Activated CD8-positive, alpha-beta memory T cell treated with anti-CD3 and anti-CD28 coated beads, Interleukin-2, amount 10 ng/mL, durations not matched to agents 7 days and 5 days (primary cell): ENCODE measurements around the gene TUBA3D. TPM values are rescaled to one million over a fixed set of nuclear protein-coding genes. Genes with fewer than 3 reads are reported as not detected.
"Not testable (repeated sequence)": the region's sequence is repeated elsewhere in the genome, so short reads cannot be mapped to it uniquely, and the experiment has no call there.

Source experiments
- ATAC-seq: fragments of 150-1000 bp; cut with Tn5 transposase; one replicate; pipeline ENCODE4 v1.10.0; 2021; ENCODE audit warnings: moderate library complexity
- CTCF ChIA-PET: fragments of 350-600 bp; sonication (Branson Sonifier 250); formaldehyde crosslinking; loops from one replicate; lab custom pipeline; 2021; ENCODE audit warnings: antibody characterized with exemption; lab: Charles Lee
- DNase-seq: peaks from one replicate; pipeline ENCODE4 v3.0.0-alpha.2; 2020
- H3K27ac Mint-ChIP-seq: one replicate; pipeline ENCODE4 v1.8.0; 2021; ENCODE audit warnings: mild to moderate bottlenecking, mixed read lengths
- H3K27me3 Mint-ChIP-seq: one replicate; pipeline ENCODE4 v1.8.0; 2021; ENCODE audit warnings: mixed read lengths
- H3K36me3 Mint-ChIP-seq: one replicate; pipeline ENCODE4 v1.8.0; 2021; ENCODE audit warnings: mild to moderate bottlenecking, mixed read lengths
- H3K4me1 Mint-ChIP-seq: one replicate; pipeline ENCODE4 v1.8.0; 2021; ENCODE audit warnings: mixed read lengths
- H3K4me3 Mint-ChIP-seq: one replicate; pipeline ENCODE4 v1.8.0; 2021; ENCODE audit warnings: mild to moderate bottlenecking, moderate library complexity, mixed read lengths
- H3K9me3 Mint-ChIP-seq: one replicate; pipeline ENCODE4 v1.8.0; 2022; ENCODE audit warnings: low read depth, mixed read lengths
- total RNA-seq, 2 experiments: library from RNA; stranded (reverse); gene quantifications; one replicate each; pipeline ENCODE4 v1.2.3, GENCODE V29; 2021

TUBA3D gene
- total RNA-seq, 2 experiments from 2014 or later, result not detected

DNA sequence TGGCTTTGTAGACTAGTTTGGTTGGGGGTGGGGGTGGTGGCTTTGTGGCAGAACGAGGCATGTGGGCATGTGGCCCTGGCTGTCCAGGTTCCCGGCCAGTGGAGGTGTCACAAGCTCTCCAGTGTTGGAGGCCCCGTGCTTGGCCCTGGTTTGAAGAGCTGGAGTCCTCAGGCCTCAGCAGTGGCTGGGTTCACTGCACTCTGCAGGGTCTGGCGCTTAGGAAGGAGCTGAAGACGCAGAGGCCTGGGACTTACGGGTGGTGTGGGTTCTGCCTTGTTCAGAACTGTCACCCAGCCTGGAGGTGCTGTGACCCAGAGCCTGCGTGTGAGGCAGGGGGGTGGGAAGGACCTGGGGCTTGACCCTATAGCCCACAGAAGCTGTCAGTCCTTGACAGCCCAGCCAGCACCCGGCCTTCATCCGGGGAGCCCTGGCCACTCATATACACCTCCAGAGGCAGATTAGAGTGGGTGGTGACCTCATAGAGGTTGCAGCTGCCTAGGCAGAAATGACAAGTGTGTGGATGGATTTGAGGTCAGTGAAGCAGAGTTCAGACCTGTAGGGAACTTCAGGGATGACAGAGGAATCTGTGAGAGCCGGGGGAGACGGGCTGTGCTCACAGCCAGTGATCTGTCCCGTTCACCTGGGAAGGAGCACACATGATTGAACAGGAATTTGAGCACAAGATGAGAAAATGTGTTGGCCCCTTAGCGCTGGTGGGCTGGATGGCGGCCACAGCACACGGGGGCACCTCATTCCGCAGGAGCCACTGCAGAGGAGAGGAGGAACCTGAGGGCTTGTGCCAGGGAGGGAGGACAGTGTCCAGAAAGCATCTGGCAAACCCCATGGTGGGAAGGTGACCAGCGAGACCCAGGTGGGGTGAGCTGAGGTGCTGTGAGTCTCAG lies 36.3 kb downstream of the TUBA3D start:
- H3K4me3 Mint-ChIP-seq, DNase-seq, H3K27ac Mint-ChIP-seq, H3K9me3 Mint-ChIP-seq, ATAC-seq, CTCF ChIA-PET, H3K27me3 Mint-ChIP-seq: not testable (repeated sequence)
- Mint-ChIP-seq H3K36me3 (peaks cover 16% of the 10 kb centered on the region), H3K4me1 (peaks cover 19% of the 10 kb centered on the region)

DNA sequence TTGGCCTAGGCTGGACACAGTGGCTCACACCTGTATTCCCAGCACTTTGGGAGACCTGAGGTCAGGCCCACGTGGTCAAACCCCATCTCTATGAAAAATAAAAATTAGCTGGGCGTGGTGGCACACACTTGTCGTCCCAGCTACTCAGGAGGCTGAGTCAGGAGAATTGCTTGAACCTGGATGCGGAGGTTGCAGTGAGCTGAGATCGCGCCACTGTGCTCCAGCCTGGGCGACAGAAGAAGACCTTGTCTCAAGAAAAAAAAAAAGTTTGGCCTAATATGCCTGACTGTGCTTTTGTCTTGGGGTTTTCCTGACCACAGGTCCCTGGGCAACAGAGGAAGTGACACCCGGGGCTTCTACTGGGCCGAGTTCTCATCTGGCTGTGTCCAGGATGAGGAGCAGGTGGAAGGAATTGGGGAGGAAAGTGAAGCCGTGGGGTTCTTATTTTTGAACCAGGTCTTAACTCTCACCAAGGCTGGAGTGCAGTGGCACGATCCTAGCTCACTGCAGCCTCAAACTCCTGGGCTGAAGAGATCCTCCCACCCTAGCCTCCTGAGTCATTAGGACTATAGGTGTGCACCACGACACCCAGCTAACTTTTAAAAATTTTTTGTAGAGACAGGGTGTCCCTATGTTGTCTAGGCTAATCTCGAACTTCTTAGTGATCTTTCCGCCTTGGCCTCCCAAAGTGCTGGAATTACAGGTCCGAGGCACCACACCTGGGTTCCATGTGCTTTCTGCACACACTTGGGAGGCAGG lies 38.7 kb downstream of the TUBA3D start:
- H3K27me3 Mint-ChIP-seq, H3K4me3 Mint-ChIP-seq, CTCF ChIA-PET, H3K9me3 Mint-ChIP-seq, DNase-seq, ATAC-seq: not testable (repeated sequence)
- Mint-ChIP-seq H3K27ac (peak overlapping the region; percentile 57), H3K36me3 (peaks cover 11% of the 10 kb centered on the region), H3K4me1 (peaks cover 19% of the 10 kb centered on the region)

DNA sequence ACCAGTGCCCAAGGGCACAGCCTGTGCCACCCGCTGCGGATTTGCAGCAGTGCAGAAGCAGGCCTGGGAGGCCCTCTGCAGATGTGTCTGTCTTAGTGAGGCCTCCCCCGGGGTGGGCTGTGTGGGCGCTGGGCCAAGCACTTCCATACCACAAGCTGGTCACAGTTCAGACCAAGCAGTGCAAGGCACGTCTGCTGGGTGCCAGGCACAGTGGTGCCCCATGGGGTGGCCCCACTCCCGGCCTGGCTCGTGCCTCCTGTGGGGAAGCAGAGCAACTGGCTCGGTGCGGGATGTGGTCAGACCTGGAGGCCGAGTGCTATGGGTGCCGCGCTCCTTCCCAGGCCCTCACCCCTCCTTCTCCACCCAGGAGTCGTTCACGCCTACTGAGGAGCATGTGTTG lies 39.3 kb downstream of the TUBA3D start:
- ATAC-seq, H3K27ac Mint-ChIP-seq, H3K9me3 Mint-ChIP-seq, CTCF ChIA-PET, DNase-seq, H3K27me3 Mint-ChIP-seq, H3K4me3 Mint-ChIP-seq: not testable (repeated sequence)
- Mint-ChIP-seq H3K4me1 (peaks cover 19% of the 10 kb centered on the region), H3K36me3 (peaks cover 12% of the 10 kb centered on the region)

DNA sequence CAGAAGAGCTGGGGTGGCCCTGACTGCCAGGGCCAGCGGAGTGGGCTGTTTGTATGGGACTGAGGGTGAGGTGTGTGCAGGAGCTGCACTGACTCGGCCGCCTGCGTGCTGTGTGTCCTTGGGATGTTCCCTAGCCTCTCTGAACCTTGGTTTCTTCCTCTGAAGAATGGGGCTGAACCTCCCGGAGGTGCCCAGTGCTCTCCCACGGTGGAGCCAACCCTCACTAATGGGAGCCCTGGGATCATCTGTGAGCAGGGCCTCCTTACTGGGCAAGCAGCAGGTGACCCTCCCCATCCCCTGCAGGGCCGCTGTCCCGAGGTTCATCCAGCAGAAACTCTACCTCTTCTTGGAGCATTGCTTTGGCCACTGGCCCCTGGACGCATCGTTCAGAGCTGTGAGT lies 40.1 kb downstream of the TUBA3D start:
- ATAC-seq, result no peak

DNA sequence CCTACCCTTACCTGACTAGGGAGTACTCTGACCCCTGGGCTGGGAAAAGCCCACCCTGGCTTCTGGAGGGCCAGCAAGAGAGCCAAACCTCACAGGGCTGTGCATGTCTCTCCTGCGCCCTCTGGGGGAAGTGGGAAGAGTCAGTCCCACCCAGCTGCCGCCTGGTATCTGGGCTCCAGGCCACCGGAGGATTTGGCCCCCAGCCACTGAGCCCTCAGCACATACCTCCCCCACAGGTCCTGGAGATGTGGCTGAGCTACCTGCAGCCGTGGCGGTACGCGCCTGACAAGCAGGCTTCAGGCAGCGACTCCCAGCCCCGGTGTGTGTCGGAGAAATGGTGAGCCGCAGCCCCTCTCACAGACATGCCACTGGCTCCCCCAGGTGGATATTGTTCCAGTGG lies 40.7 kb downstream of the TUBA3D start:
- CTCF ChIA-PET, DNase-seq, H3K27me3 Mint-ChIP-seq, ATAC-seq, H3K9me3 Mint-ChIP-seq, H3K4me3 Mint-ChIP-seq, H3K27ac Mint-ChIP-seq: not testable (repeated sequence)
- peaks cover 19% of the 10 kb centered on the region for H3K4me1 Mint-ChIP-seq
- peaks cover 12% of the 10 kb centered on the region for H3K36me3 Mint-ChIP-seq

More for the DNA sequence above, 40.1 kb downstream of the TUBA3D start:
- no peaks in the 10 kb centered on the region for H3K9me3 Mint-ChIP-seq
- no peaks in the 10 kb centered on the region for H3K27me3 Mint-ChIP-seq
- H3K4me1 Mint-ChIP-seq, result peaks cover 19% of the 10 kb centered on the region
- H3K27ac Mint-ChIP-seq, result no peak overlapping the region
- peaks cover 12% of the 10 kb centered on the region for H3K36me3 Mint-ChIP-seq
- CTCF ChIA-PET, result no interaction called here
- DNase-seq, result no peak
- no peak overlapping the region for H3K4me3 Mint-ChIP-seq

DNA sequence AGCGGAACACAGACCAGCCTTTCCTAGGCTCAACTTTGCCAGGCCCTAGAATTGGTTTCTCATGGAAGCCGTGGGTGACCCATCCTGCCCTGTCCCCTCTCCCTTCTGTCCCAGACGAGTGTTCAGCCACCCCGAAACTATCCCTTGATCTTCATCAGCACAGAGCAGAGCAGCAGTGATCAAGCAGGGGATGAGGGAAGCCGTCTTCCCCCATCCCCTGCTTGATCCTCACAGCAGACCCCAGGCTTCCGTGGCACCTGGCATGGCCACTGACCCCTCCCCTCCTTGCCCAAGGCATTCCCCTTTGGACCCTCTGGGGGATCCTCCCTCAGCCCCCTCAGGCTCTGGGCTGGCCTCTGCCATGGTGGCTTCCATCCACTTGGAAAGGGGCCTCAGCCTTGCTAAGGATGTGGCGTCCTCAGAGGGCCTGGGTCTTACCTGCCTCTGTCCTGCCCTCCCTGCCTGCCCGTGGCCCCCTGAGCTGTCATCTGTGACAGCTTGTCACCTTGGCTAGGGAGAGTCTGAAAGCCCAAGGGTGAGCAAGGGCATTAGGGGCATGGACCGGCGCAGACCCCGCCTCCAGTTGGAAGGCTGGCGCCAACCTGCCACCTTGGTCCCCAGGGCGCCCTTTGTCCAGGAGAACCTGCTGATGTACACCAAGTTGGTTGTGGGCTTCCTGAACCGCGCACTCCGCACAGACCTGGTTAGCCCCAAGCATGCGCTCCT lies 41.4 kb downstream of the TUBA3D start:
- no peak overlapping the region for H3K4me3 Mint-ChIP-seq
- no peak for DNase-seq
- no peaks in the 10 kb centered on the region for H3K9me3 Mint-ChIP-seq
- CTCF ChIA-PET, result interaction anchor here (0.6 kb wide), 1 partner anchor 452 kb away, joined by 3 read pairs; no protein-coding TSS in a partner anchor
- H3K27ac Mint-ChIP-seq, result no peak overlapping the region
- peaks cover 12% of the 10 kb centered on the region for H3K36me3 Mint-ChIP-seq
- peaks cover 19% of the 10 kb centered on the region for H3K4me1 Mint-ChIP-seq
- no peak for ATAC-seq
- H3K27me3 Mint-ChIP-seq, result no peaks in the 10 kb centered on the region

DNA sequence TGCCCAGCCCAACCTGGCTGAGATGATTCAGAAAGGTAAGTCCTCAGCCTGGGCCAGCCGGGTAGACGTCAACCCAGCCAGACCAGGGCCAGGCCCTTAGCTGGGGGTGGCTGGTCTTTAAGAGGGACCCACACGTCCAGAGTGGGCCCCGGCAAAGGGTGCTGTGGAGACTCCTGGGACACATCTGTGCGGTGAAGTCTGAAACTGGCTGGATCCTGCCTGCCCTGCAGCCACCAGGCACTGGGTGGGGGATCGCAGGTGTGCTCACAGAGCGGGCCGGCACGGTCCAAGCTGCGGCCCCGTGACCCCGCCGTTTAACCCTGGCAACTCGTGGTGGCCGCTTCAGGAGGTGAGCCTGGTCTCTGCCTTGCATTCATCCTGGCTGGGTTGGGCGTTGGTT lies 41.9 kb downstream of the TUBA3D start:
- H3K4me3 Mint-ChIP-seq, DNase-seq, ATAC-seq, CTCF ChIA-PET, H3K36me3 Mint-ChIP-seq, H3K27ac Mint-ChIP-seq, H3K27me3 Mint-ChIP-seq, H3K9me3 Mint-ChIP-seq: not testable (repeated sequence)
- H3K4me1 Mint-ChIP-seq, result peaks cover 14% of the 10 kb centered on the region

DNA sequence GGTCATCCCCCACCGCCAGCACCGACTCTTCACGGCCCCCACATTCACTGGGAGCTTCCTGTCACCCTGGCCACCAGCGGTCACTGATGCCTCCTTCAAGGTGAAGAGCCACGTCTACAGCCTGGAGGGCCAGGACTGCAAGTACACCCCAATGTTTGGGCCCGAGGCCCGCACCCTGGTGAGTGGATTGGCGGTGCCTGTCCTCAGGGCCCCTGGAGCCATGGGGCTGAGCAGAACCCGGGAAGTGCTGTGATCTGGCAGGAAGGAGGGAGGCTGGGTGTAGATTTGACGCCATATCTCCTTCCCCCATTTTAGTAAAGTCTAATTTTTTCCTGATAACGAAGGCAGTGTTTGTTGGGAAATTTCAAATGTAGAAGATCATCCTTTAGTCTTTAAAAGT lies 42.6 kb downstream of the TUBA3D start:
- H3K4me3 Mint-ChIP-seq, H3K27ac Mint-ChIP-seq, H3K9me3 Mint-ChIP-seq, ATAC-seq, CTCF ChIA-PET, H3K36me3 Mint-ChIP-seq, DNase-seq, H3K27me3 Mint-ChIP-seq: not testable (repeated sequence)
- H3K4me1 Mint-ChIP-seq, result peaks cover 12% of the 10 kb centered on the region

DNA sequence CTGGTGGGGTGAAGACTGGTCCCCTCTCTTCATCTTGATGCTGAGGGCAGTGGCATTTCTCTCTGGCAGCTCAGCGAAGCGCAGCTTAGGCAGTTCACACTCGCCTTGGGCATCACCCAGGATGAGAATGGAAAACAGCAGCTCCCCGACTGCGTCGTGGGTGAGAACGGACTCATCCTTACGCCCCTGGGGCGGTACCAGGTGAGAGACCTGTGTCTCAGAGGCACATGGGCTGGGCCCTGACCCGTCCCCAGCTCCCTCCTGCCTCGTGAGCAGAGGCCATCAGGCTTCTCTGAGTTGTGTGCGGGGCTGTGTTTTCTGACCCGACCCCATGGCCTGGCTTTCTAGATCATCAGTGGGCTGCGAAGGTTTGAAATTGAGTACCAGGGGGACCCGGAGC lies 43.5 kb downstream of the TUBA3D start:
- Mint-ChIP-seq H3K27me3 (no peaks in the 10 kb centered on the region), H3K4me1 (peaks cover 4% of the 10 kb centered on the region), H3K36me3 (peaks cover 8% of the 10 kb centered on the region), H3K9me3 (no peaks in the 10 kb centered on the region), H3K27ac (no peak overlapping the region), H3K4me3 (no peak overlapping the region)
- ATAC-seq, result no peak
- CTCF ChIA-PET, result no interaction called here
- no peak for DNase-seq

DNA sequence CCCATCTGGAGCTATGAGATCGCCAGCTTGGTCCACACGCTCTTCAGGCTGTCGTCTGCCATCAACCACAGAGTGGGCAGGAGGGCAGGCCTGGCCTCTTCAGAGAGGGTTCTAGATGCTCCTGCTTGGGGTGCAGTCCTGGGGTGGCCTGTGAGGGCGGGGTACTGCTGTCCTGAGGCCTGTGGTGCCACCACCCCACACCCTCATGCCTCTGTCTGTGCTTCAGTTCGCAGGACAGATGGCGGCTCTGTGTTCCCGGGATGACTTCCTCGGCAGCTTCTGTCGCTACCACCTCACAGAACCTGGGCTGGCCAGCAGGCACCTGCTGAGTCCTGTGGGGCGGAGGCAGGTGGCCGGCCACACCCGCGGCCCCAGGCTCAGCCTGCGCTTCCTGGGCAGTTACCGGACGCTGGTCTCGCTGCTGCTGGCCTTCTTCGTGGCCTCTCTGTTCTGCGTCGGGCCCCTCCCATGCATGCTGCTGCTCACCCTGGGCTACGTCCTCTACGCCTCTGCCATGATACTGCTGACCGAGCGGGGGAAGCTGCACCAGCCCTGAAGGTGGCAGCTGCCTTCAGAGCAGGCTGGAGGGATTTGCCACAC lies 44.1 kb downstream of the TUBA3D start:
- DNase-seq, CTCF ChIA-PET, H3K27me3 Mint-ChIP-seq, H3K9me3 Mint-ChIP-seq, H3K4me1 Mint-ChIP-seq, H3K4me3 Mint-ChIP-seq, ATAC-seq, H3K27ac Mint-ChIP-seq, H3K36me3 Mint-ChIP-seq: not testable (repeated sequence)

DNA sequence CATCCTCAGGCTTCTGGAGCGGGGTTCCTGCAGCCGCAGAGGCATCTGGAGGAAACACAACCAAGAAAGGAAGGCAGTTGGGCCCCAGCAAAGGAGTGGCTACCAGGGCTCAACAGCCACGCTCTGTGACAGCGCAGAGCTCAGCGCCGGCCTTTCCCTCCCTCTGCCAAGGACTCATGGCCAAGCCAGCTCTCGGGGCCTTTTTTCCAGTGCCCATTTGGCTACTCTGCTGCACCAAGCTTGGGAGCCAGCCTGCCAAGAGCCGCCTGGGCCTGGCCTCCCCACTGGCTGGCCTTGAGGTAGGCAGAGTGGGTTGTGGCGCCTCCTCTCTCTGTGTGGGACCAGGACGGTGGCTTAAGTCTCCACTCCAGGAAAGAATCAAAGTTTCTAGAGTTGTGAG lies 44.6 kb downstream of the TUBA3D start:
- Mint-ChIP-seq H3K9me3 (no peaks in the 10 kb centered on the region), H3K4me3 (no peak overlapping the region), H3K27ac (no peak overlapping the region), H3K4me1 (no peaks in the 10 kb centered on the region), H3K27me3 (no peaks in the 10 kb centered on the region), H3K36me3 (peaks cover 8% of the 10 kb centered on the region)
- CTCF ChIA-PET, result no interaction called here
- DNase-seq (no peak), ATAC-seq (no peak)

DNA sequence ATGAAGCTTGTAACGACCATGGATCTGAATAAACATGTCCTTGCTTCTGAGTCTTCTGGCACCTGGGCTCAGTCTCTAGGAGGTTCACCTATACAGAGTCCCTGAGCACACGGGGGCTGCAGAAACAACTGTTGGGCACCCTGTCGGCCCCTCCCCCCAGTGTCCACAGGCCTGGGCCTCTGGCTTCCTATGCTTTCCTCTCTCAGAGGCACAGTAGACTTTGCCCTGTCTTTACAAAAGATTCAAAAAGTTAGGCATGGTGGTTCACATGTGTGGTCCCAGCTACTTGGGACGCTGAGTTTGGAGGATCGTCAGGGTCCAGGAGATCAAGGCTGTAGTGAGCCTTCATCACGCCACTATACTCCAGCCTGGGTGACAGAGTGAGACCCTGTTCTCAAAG lies 45.6 kb downstream of the TUBA3D start:
- H3K4me3 Mint-ChIP-seq, H3K4me1 Mint-ChIP-seq, H3K27me3 Mint-ChIP-seq, H3K36me3 Mint-ChIP-seq, ATAC-seq, DNase-seq, H3K27ac Mint-ChIP-seq, H3K9me3 Mint-ChIP-seq: not testable (repeated sequence)
- CTCF ChIA-PET, result interaction anchor here (0.7 kb wide), 1 partner anchor 29 kb away, joined by 4 read pairs; the partner anchor contains the start of gene MZT2A
